NCI-H2171 (cell line): ENCODE data around the gene TRIP4.
A peak's percentile ranks its signal among the peaks of the same experiment; 100 is the strongest.
"Not testable (repeated sequence)": the region's sequence is repeated elsewhere in the genome, so short reads cannot be mapped to it uniquely, and the experiment has no call there.

Experiments
- DNase-seq: peaks from one replicate; lab custom pipeline; 2025; lab: John Stamatoyannopoulos, UW

Gene TRIP4

DNA sequence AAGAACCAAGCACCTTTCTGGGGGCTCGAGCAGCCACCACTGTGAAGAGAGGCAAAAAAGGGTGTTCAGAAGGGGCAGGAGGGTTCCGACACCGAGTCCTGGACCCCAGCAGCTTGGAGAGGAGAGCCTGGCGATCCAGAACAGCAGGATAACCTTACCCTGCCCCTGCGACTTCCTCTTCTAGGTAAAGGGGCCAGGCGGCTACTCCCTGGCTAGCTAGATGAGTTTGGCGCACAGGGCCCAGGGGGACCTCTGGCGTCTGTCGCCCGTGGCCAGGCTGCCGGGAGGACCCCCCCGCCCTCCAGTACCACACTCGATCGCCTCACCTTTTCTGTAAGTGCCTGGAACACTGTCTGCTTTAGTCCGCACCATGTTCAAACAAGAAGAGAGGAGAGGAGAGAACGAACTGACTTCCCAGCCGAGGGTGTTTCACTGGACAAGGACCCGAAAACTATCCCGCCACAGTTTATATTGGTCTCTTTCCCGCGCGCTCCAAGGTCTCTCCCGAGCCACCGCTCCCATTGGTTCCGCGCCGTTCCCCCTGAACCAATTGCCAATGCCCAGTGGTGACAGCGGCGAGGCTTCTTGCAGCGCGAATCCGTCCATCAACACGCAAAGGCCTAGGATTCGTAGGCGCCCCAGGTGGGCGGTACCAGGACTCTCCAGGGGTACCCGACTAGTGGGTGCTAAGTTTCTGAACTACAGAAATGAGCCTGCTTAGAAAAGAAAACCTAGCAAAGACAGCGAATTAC lies 6.5 kb upstream of the TRIP4 start, which contains the start of gene PCLAF:
TSS of gene PCLAF (minus strand) at position 442 of the 752 bp plus-strand sequence. CDS start at position 372, 70 bp downstream.
- peak; percentile 96 for DNase-seq

GRCh38 chr15:64383760-64384159 lies 3.9 kb upstream of the TRIP4 start:
- DNase-seq: no peak

- DNase-seq: no peak
Observed at GRCh38 chr15:64386291-64386690, 1.3 kb upstream of the TRIP4 start.

DNA sequence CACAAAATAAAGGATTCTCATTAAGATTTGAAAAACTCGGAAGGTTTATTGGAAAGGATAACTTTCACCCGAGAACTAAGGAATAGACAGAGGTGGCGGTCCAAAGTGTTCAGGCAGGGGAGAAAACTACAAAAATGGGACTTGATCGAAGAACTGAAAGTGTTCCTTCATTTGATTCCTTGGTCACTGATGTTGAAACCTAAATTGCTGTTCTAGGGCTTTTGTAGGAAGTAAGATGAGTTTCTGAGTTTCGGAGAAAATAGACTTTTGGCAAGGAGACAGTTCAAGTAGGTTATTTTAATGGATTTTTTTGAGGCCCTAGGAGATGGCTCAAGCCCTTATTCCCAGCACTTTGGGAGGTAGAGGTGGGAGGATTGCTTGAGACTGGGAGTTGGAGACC lies 1.4 kb downstream of the TRIP4 start:
- DNase-seq: no peak

DNA sequence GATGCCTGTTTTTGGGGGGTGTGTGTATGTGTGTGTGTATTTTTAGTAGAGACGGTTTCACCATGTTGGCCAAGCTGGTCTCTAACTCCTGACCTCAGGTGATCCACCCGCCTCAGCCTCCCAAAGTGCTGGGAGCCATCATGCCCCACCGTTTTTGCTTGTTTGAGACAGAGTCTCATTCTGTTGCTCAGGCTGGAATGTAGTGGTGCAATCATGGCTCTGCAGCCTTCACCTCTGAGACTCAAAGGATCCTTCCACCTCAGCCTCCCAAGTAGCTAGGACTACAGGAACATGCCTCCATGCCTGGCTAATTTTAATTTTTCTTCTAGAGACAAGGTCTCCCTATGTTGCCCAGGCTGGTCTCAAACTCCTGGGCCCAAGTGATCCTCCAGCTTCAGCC lies 4.8 kb downstream of the TRIP4 start:
- DNase-seq: not testable (repeated sequence)

GRCh38 chr15:64396789-64397188 lies 9.2 kb downstream of the TRIP4 start:
- no peak for DNase-seq

DNA sequence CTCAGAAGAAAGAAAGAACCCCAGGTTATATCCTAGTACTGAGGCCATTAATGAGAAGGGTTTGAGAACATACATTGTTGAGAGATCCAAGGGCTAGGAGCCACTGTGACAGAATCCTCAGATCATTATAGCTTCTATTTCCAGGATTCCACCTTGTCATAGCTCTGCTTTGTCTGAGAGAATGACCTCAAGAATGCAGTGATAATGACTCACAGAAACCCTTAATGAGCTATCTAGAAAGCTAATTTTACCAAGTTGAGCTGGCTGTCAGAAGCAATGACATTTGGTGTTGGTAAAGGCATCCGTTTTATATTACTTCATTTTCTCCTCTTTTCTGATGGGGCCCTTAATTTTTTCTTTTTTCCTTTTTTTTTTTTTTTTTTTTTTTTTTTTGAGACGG lies 10.9 kb downstream of the TRIP4 start:
- DNase-seq: no peak

GRCh38 chr15:64400583-64400982 lies 12.9 kb downstream of the TRIP4 start:
- DNase-seq: no peak

DNA sequence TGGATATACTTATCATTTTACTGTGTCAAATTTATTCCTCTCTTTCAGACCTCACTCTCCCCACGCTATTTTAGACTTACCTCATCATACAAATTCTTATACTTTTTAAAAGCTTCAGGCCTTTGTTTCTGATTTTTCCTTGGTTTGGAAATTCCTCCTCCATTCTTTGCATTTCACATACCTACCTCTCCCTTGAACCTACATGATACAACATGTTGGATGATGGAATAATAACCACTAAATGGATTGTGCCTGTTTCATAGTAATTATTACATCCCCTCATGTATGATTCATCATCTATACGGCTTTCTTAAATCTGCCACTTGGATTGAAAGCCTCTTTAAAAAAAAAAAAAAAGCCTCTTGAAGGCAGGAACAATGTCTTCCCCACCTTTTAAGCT lies 24.6 kb downstream of the TRIP4 start:
- DNase-seq: no peak

- DNase-seq: no peak
Observed at GRCh38 chr15:64422697-64423096, 35.1 kb downstream of the TRIP4 start.

- no peak for DNase-seq
Observed at GRCh38 chr15:64423970-64424369, 36.3 kb downstream of the TRIP4 start.

DNA sequence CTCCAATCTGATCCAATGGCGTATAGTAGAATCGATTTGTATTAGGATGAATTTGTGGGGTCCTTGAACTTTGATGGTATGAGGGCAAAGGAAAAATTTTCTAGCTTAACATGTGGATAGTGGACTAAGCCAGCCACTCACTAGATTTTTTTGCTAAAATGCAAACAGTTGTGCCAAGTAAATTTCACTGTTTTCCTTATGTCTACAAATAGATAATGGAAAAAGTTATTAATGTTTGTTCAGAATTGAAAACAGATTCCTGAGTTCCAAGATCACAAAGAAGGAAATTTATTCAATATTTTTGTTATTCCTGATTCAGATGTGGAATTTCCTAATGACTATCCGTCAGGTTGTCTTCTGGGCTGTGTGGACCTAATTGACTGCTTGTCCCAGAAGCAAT lies 37.6 kb downstream of the TRIP4 start:
- DNase-seq: no peak

DNA sequence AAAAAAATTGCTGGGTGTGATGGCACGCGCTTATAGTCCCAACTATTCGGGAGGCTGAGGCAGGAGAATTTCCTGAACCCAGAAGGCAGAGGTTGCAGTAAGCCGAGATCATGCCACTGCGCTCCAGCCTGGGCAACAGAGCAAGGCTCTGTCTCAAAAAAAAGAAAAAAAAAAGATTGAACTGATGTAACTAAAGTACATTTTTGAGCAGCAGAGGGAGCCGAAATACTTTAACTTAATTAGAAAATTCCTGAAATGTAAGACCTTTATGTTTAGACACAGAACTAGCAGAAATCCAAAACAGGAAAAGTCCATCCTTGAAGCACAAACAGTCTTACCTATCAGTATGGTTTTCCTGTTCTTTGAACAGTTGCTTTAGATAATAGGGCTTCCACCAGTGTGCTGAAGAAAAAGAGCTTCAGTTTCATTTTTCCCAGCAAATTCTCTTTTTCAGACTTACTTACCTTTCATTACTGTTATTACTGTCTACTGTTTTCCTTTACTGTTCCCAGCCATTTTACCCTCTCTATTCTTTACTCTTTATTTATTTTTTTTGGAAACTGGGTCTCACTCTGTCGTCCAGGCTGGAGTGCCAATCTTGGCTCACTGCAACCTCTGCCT lies 39.3 kb downstream of the TRIP4 start:
- peak; percentile 9 for DNase-seq

DNA sequence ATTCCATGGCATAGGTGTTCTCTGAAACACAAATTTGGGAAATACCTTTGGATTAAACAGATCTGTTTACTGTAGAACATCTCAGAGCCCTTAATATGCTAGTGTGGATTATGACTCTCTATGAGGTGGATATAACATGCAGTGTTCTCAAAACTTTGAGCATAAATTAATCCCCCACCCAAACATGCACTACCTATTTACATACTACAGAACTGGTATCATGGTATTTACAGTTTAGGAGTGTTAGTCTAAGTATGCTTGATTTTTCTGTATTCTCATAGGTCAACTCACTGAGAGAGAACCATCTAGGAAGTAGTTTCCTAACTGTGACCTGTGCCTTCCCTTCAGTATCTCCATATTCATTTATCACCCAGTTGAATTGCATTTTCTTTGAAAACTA lies 41.8 kb downstream of the TRIP4 start:
- no peak for DNase-seq

DNA sequence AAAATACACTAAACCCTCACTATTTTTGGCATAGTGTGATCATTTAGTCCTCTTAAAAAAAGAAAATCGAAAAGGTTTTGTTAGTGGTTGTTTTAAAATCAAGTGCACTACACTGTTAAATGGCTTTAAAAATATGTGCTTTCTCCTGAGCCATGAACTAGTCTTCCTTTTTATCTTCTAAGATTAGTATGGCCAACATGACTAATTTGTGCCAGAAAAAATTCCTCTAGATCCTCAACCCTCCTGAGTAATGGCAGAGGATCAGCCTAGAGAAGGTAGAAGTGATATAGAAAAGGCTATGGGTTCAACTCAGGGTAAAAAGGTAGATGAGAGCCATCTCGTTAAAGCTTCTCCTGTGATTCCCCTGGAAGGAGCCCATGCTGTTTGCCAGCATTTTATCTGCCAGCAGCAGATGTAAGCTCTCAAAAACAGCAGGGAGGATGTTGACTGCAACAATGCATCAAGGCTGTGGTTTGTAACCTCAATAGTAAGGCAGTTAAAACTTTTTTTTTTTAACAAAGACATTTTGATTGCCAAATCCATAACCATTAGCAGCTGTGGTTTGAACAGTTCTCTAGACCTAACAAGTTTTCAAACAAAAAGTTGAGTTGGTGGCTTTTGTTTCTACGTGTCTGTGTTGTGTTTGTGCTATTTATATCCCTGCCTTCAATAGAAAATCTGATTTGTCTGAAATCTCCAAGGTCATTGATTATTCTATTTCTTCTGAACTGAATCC lies 42.5 kb downstream of the TRIP4 start:
- peak; percentile 19 for DNase-seq

GRCh38 chr15:64437982-64438381 lies 50.3 kb downstream of the TRIP4 start:
- DNase-seq: no peak

- DNase-seq: no peak
Observed at GRCh38 chr15:64438653-64439447, 51.2 kb downstream of the TRIP4 start.

- no peak for DNase-seq
Observed at GRCh38 chr15:64441852-64442251, 54.2 kb downstream of the TRIP4 start.

GRCh38 chr15:64443016-64443415 lies 55.4 kb downstream of the TRIP4 start:
- DNase-seq: no peak

DNA sequence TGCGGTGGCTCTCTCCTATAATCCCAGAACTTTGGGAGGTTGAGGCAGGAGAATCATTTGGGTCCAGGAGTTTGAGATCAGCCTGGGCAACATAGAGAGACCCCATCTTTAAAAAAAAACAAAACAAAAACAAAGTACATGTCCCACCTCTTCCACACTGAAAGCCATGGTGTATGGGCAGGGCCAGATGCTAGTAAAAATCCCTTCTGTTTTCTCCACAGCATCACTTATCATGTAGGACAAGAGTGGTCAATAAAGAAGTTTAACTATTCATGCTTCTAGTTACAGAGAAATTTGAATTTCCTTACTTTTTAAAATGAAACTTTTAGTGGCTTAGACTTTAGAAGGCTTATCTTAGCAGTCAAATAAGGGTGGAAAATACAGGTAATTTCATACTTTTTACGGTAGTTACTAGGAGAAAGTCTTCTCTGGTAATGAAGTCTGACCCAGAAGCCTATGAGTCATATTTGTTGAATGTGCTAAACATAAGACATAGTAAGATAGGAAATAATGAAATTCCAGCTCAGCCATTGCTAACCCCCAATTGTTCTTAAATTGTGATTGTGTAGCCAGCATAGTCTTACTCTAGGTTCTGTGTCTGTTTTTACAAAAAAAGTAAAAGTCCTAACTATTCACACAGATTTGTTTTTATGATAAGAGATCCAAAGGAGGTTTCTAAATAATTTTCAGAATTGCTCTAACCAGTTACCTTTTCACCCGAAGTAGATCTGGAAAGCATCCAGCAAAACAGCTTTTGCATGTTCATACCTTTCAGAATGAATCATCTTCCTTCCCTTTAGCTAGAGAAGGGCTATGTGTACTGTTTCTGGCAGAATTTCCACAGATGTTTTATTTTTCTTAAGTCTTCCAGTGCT lies 56.3 kb downstream of the TRIP4 start:
- peak; percentile 6 for DNase-seq

- DNase-seq: no peak
Observed at GRCh38 chr15:64444836-64445235, 57.2 kb downstream of the TRIP4 start.
